Activated T-helper 2 cell treated with anti-CD3 and anti-CD28 coated beads, Interferon-gamma antibody, Interleukin-2, Interleukin-4, amounts not matched to agents 10 μg/mL and 5 μg/mL and 100 μg/mL, durations not matched to agents 14 hours and 24 hours and 36 hours (primary cell): ENCODE measurements around the gene MALT1. TPM values are rescaled to one million over a fixed set of nuclear protein-coding genes. Genes with fewer than 3 reads are reported as not detected.

Experiments
- DNase-seq: peaks from one replicate; pipeline ENCODE4 v3.0.0; 2021; ENCODE audit warnings: low spot score
- H3K27ac Mint-ChIP-seq: one replicate; pipeline ENCODE4 v1.8.0; 2021; ENCODE audit warnings: mixed read lengths
- H3K27me3 Mint-ChIP-seq: one replicate; pipeline ENCODE4 v1.8.0; 2021; ENCODE audit warnings: low read depth, mixed read lengths
- H3K36me3 Mint-ChIP-seq: one replicate; pipeline ENCODE4 v1.8.0; 2021; ENCODE audit warnings: low read depth, mixed read lengths
- H3K4me1 Mint-ChIP-seq: one replicate; pipeline ENCODE4 v1.8.0; 2021; ENCODE audit warnings: low read depth, mixed read lengths
- H3K4me3 Mint-ChIP-seq: one replicate; pipeline ENCODE4 v1.8.0; 2021; ENCODE audit warnings: low read depth, mild to moderate bottlenecking, moderate library complexity, mixed read lengths
- H3K9me3 Mint-ChIP-seq: one replicate; pipeline ENCODE4 v1.8.0; 2021; ENCODE audit warnings: mixed read lengths
- intact Hi-C: fragments of 100-400 bp; cut with micrococcal nuclease; formaldehyde crosslinking; loops from one replicate; pipeline ENCODE4 v1.15.1; 2023
- total RNA-seq: library from RNA; stranded (reverse); gene quantifications from 2 replicates; pipeline ENCODE4 v1.2.3, GENCODE V29; 2022

The MALT1 gene, protein sequence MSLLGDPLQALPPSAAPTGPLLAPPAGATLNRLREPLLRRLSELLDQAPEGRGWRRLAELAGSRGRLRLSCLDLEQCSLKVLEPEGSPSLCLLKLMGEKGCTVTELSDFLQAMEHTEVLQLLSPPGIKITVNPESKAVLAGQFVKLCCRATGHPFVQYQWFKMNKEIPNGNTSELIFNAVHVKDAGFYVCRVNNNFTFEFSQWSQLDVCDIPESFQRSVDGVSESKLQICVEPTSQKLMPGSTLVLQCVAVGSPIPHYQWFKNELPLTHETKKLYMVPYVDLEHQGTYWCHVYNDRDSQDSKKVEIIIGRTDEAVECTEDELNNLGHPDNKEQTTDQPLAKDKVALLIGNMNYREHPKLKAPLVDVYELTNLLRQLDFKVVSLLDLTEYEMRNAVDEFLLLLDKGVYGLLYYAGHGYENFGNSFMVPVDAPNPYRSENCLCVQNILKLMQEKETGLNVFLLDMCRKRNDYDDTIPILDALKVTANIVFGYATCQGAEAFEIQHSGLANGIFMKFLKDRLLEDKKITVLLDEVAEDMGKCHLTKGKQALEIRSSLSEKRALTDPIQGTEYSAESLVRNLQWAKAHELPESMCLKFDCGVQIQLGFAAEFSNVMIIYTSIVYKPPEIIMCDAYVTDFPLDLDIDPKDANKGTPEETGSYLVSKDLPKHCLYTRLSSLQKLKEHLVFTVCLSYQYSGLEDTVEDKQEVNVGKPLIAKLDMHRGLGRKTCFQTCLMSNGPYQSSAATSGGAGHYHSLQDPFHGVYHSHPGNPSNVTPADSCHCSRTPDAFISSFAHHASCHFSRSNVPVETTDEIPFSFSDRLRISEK
- total RNA-seq: 23.5 and 23.9 TPM in 2 replicates

GRCh38 chr18:58671111-58671631, at the start of gene MALT1:
TSS of gene MALT1 (plus strand) at chr18:58671465. CDS start at chr18:58671644, 179 bp downstream.
- peak within 1 kb of the TSS; percentile 93 for H3K4me3 Mint-ChIP-seq
- H3K4me1 Mint-ChIP-seq: peaks cover 59% of the 10 kb centered on the region
- intact Hi-C loops: loop anchor here (1.0 to 5.0 kb wide), 7 partner anchors 17 to 686 kb away; partner anchors contain the start of gene LMAN1
- H3K9me3 Mint-ChIP-seq: no peaks in the 10 kb centered on the region
- peak within 1 kb of the TSS; percentile 88 for H3K27ac Mint-ChIP-seq
- H3K36me3 Mint-ChIP-seq: peaks cover 27% of the 10 kb centered on the region
- DNase-seq: peak; percentile 93
- H3K27me3 Mint-ChIP-seq: peaks cover 3% of the 10 kb centered on the region

GRCh38 chr18:58624011-58624410, 47.3 kb upstream of the MALT1 start:
- no peak overlapping the region for H3K27ac Mint-ChIP-seq
- peaks cover 5% of the 10 kb centered on the region for H3K4me1 Mint-ChIP-seq
- peaks cover 25% of the 10 kb centered on the region for H3K27me3 Mint-ChIP-seq
- no peaks in the 10 kb centered on the region for H3K9me3 Mint-ChIP-seq
- no peak overlapping the region for H3K4me3 Mint-ChIP-seq
- intact Hi-C loops: no loop called here
- H3K36me3 Mint-ChIP-seq: no peaks in the 10 kb centered on the region
- no peak for DNase-seq

DNA sequence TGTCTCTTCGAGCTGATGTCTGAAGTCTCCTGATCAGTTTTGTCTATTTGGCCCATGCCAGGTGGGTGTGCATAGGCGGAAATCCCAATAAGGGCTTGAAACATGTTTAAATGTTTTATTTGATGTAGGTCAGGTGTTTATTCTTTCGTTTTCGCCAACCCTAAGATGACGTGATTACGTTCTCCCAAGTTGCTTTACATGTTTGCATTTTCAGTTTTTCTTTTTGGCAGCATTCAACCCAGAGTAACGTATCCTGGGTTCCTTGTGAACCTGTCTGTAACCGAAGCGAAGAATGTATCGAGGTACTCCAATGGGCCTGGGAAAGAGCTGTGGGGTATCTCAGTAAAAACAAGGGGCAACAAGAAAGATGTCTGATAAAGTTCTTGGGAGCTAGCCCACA, 45.4 kb upstream of the MALT1 start:
- no peak for DNase-seq
- peaks cover 25% of the 10 kb centered on the region for H3K27me3 Mint-ChIP-seq
- no peaks in the 10 kb centered on the region for H3K36me3 Mint-ChIP-seq
- H3K27ac Mint-ChIP-seq: no peak overlapping the region
- H3K4me1 Mint-ChIP-seq: peaks cover 15% of the 10 kb centered on the region
- no peaks in the 10 kb centered on the region for H3K9me3 Mint-ChIP-seq
- intact Hi-C loops: no loop called here
- H3K4me3 Mint-ChIP-seq: no peak overlapping the region

GRCh38 chr18:58630071-58630470, 41.2 kb upstream of the MALT1 start:
- no peaks in the 10 kb centered on the region for H3K36me3 Mint-ChIP-seq
- H3K4me3 Mint-ChIP-seq: no peak overlapping the region
- no peak overlapping the region for H3K27ac Mint-ChIP-seq
- H3K27me3 Mint-ChIP-seq: peaks cover 10% of the 10 kb centered on the region
- H3K9me3 Mint-ChIP-seq: no peaks in the 10 kb centered on the region
- intact Hi-C loops: no loop called here
- H3K4me1 Mint-ChIP-seq: peaks cover 26% of the 10 kb centered on the region
- no peak for DNase-seq

DNA sequence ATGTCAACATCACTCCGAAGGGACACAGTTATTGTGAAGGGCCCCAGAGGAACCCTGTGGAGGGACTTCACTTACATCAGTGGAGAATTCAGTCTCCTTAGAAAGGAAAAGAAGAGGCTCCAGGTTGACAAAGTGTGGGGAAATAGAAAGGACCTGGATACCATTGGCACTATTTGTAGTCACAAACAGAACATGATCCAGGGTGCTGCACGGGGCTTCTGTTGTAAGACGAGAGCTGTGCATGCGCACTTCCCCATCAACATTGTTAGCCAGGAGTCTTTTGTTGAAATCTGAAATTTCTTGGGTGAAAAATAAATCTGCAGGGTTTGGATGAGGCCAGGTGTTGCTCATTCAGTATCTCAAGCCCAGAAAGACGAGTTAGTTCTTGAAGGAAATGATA, 40.0 kb upstream of the MALT1 start:
- Mint-ChIP-seq H3K4me3 (no peak overlapping the region), H3K4me1 (peaks cover 34% of the 10 kb centered on the region), H3K27me3 (peaks cover 10% of the 10 kb centered on the region), H3K27ac (no peak overlapping the region), H3K9me3 (no peaks in the 10 kb centered on the region), H3K36me3 (no peaks in the 10 kb centered on the region)
- DNase-seq: no peak
- intact Hi-C loops: no loop called here

- no peak overlapping the region for H3K4me3 Mint-ChIP-seq
- H3K9me3 Mint-ChIP-seq: no peaks in the 10 kb centered on the region
- no peaks in the 10 kb centered on the region for H3K36me3 Mint-ChIP-seq
- H3K27ac Mint-ChIP-seq: no peak overlapping the region
- H3K27me3 Mint-ChIP-seq: peaks cover 10% of the 10 kb centered on the region
- no peak for DNase-seq
- peaks cover 34% of the 10 kb centered on the region for H3K4me1 Mint-ChIP-seq
- intact Hi-C loops: no loop called here
Measured at GRCh38 chr18:58632552-58632951, 38.7 kb upstream of the MALT1 start.

DNA sequence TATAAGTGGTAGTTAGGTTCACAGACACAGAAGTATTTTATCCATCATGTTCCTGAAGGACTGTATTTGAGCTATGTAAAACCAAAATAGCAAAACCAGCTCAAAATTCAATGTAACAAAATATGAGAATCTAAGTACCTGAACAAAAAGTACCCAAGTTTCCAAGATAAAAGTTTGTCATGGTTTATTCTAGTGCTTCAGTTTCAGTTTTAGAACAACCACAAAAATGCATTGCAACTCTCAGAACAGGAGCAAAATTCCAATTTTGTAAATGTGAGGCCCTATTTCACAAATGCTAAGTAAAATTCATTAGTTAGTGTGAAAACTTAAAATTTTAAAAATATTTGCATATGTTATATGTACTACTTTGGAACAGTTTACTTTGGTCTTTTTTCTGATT, 37.4 kb upstream of the MALT1 start:
- DNase-seq: no peak
- no peak overlapping the region for H3K4me3 Mint-ChIP-seq
- no peak overlapping the region for H3K27ac Mint-ChIP-seq
- H3K4me1 Mint-ChIP-seq: peaks cover 40% of the 10 kb centered on the region
- H3K9me3 Mint-ChIP-seq: no peaks in the 10 kb centered on the region
- intact Hi-C loops: no loop called here
- no peaks in the 10 kb centered on the region for H3K36me3 Mint-ChIP-seq
- H3K27me3 Mint-ChIP-seq: peaks cover 14% of the 10 kb centered on the region

GRCh38 chr18:58635891-58636290, 35.4 kb upstream of the MALT1 start:
- DNase-seq: no peak
- no peak overlapping the region for H3K4me3 Mint-ChIP-seq
- intact Hi-C loops: no loop called here
- no peaks in the 10 kb centered on the region for H3K9me3 Mint-ChIP-seq
- peaks cover 8% of the 10 kb centered on the region for H3K27me3 Mint-ChIP-seq
- peaks cover 35% of the 10 kb centered on the region for H3K4me1 Mint-ChIP-seq
- no peaks in the 10 kb centered on the region for H3K36me3 Mint-ChIP-seq
- no peak overlapping the region for H3K27ac Mint-ChIP-seq

GRCh38 chr18:58637197-58637596, 34.1 kb upstream of the MALT1 start:
- Mint-ChIP-seq H3K4me1 (peaks cover 35% of the 10 kb centered on the region), H3K36me3 (no peaks in the 10 kb centered on the region), H3K4me3 (no peak overlapping the region), H3K9me3 (no peaks in the 10 kb centered on the region), H3K27me3 (peaks cover 4% of the 10 kb centered on the region), H3K27ac (no peak overlapping the region)
- no peak for DNase-seq
- intact Hi-C loops: no loop called here

DNA sequence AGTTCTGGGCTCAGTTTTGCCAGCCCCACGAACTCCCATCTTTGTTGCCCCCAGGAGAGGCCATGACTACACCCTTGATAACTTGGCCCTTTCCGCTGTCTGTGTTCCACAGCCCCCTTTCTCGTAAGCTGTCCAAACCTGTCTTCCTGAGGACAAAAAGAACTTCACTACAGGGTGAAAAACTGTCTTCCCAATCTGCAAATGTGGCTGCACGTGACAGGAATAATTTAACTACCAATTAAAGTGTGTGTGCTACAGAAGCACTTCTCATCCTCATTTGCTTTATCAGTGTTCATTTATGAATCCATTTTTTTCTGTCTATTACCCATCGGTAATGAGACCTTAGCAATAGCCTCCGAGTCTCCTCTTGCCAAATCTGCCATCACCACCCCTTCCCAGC, 33.3 kb upstream of the MALT1 start:
- Mint-ChIP-seq H3K4me3 (no peak overlapping the region), H3K27me3 (peaks cover 4% of the 10 kb centered on the region), H3K36me3 (no peaks in the 10 kb centered on the region), H3K27ac (no peak overlapping the region), H3K9me3 (no peaks in the 10 kb centered on the region), H3K4me1 (peaks cover 35% of the 10 kb centered on the region)
- intact Hi-C loops: no loop called here
- DNase-seq: no peak

DNA sequence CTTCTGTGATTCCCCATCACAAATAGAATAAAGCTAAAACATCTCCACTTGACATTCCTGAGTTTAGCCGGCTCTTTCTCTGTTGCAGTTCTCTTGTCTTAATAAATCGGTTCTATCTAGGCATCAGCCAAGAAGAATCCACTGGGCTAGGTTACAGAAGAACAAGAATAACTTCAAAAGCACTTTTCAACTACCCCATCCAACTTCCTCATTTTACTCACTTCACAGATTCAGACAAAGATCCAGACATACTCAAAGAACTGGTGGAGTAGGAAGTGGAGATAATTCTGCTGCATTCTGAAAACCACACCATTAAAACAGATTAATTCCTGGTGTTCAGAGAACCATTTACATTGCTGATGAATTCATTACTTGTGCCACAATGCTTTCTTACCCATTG, 32.8 kb upstream of the MALT1 start:
- intact Hi-C loops: no loop called here
- DNase-seq: no peak
- Mint-ChIP-seq H3K4me1 (peaks cover 35% of the 10 kb centered on the region), H3K27ac (no peak overlapping the region), H3K36me3 (no peaks in the 10 kb centered on the region), H3K27me3 (peaks cover 4% of the 10 kb centered on the region), H3K4me3 (no peak overlapping the region), H3K9me3 (no peaks in the 10 kb centered on the region)

GRCh38 chr18:58639237-58639636, 32.0 kb upstream of the MALT1 start:
- Mint-ChIP-seq H3K27ac (no peak overlapping the region), H3K9me3 (no peaks in the 10 kb centered on the region), H3K36me3 (no peaks in the 10 kb centered on the region), H3K4me1 (peaks cover 28% of the 10 kb centered on the region), H3K4me3 (no peak overlapping the region), H3K27me3 (peaks cover 4% of the 10 kb centered on the region)
- no peak for DNase-seq
- intact Hi-C loops: no loop called here
